GM08714 (cell line): ENCODE measurements around the gene TRAPPC6A.

Experiments
- H3K4me3 ChIP-seq: fragments of 200-500 bp; sonication (Bioruptor generic); 2 replicates; pipeline ENCODE4 v1.5.1; 2014; ENCODE audit warnings: mild to moderate bottlenecking, low read length, inconsistent platforms
- ZNF274 ChIP-seq: IDR thresholded peaks from 2 replicates; pipeline ENCODE4 v1.6.1; 2012; ENCODE audit warnings: mild to moderate bottlenecking, low read depth, low read length

The TRAPPC6A gene

DNA sequence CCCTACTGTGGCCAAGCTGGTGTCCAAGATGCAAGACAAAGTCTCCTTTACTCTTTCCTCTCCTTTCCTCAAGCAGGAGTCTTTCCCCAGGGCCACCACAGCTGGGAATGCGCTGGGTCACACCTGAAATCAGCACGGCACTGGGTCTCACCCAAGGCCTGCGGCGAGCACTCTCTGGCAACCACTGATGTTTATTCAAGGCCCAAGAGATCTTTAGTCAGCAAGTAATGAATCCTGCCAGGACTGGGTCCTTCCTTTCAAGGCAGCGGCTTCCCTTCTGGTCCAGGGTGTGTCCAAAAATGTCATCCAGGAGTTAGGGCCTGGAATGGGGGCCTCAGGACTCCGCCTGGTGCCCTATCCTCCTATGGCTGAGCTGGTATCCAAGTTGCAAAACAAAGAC is 24.6 kb upstream of the TRAPPC6A start:
- no peak for TF ChIP-seq ZNF274
- H3K4me3 ChIP-seq = no peak overlapping the region

DNA sequence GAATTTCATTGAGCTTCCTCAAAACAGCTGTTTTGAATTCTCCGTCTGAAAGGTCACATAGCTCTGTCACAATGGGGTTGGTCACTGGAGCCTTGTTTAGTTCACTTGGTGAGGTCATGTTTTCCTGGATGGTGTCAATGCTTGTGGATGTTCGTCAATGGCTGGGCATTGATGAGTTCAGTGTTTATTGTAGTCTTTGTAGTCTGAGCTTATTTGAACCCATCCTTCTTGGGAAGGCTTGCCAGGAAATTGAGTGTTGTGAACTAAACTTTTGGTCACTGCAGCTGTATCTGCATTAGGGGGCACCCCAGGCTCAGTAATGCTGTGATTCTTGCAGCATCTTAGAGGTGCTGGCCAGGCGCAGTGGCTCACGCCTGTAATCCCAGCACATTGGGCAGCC is 22.5 kb upstream of the TRAPPC6A start:
- no peak overlapping the region for H3K4me3 ChIP-seq
- no peak for TF ChIP-seq ZNF274

DNA sequence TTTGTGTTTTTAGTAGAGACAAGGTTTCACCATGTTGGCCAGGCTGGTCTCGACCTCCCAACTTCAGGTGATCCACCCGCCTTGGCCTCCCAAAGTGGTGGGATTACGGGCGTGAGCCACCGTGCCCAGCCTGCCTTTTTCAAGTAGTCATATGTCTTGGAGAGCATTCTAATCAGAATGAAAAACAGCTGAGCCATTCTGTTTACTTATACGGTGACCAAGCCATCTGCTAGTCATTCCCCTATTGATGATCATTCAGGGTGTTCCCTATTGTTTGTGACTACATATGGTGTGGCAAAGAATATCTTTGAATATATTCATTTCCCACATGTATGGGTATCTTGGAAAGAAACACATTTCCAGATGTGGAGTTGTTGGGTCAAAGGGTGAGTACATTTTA is 17.7 kb upstream of the TRAPPC6A start:
- no peak for TF ChIP-seq ZNF274
- H3K4me3 ChIP-seq = no peak overlapping the region

DNA sequence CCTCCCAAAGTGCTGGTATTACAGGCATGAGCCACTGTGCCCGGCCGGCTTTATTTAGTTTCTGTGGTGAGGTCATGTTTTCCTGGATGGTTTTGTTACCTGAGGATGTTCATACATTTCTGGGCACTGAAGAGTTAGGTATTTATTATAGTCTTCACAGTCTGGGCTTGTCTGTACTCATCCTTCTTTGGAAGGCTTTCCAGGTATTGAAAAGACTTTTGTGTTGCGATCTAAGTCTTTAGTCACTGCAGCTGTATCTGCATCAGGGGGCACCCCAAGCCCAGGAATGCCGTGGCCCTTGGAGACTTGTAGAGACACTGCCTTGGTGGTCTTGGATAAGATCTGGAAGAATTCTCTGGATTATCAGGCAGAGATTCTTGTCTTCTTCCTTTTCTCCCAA is 13.3 kb upstream of the TRAPPC6A start:
- H3K4me3 ChIP-seq = no peak overlapping the region
- TF ChIP-seq ZNF274 = no peak

DNA sequence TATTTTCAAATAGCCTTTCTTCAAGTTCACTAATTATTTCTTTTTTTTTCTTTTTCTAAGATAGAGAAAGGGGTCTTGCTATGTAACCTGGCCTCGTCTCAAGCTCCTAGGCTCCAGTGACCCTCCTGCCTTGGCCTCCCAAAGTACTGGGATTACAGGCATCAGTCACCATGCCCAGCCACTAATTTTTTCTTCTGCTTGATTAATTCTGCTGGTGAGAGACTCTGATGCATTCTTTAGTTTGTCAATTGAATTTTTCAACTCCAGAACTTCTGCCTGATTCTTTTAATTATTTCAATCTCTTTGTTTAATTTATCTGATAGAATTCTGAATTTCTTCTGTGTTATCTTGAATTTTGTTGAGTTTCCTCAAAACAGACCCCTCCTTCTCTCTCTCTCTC is 11.9 kb upstream of the TRAPPC6A start:
- TF ChIP-seq ZNF274 = no peak

DNA sequence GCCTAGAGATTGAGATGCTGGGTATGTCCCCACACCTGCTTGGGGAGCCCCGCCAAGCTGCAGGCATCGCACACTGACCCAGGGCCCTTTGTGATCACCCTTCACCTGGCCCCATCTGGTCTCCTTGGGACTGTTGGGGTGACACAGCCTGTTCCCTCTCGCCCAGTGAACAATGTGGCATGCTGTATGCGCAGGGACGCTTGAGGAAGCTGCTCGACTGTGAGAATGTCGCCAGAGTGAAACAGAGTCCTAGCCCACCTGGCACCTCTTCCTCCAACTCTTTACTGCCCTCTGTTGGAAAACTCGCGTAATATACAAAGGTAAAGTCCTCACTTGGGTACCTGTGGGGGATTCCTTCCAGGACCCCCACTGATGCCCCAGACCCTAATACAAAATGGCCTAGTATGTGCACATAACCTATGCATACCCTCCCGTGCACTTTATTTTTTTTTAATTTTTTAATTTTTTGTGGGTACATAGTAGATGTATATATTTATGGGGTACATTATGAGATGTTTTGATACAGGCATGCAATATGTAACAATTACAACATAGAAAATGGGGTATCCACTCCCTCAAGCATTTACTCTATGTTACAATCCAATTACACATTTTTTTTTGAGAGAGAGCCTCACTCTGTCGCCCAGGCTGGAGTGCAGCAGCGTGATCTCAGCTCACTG is 9.5 kb upstream of the TRAPPC6A start:
- TF ChIP-seq ZNF274 = no peak
- no peak overlapping the region for H3K4me3 ChIP-seq

More for the DNA sequence above, 11.9 kb upstream of the TRAPPC6A start:
- H3K4me3 ChIP-seq = no peak overlapping the region

DNA sequence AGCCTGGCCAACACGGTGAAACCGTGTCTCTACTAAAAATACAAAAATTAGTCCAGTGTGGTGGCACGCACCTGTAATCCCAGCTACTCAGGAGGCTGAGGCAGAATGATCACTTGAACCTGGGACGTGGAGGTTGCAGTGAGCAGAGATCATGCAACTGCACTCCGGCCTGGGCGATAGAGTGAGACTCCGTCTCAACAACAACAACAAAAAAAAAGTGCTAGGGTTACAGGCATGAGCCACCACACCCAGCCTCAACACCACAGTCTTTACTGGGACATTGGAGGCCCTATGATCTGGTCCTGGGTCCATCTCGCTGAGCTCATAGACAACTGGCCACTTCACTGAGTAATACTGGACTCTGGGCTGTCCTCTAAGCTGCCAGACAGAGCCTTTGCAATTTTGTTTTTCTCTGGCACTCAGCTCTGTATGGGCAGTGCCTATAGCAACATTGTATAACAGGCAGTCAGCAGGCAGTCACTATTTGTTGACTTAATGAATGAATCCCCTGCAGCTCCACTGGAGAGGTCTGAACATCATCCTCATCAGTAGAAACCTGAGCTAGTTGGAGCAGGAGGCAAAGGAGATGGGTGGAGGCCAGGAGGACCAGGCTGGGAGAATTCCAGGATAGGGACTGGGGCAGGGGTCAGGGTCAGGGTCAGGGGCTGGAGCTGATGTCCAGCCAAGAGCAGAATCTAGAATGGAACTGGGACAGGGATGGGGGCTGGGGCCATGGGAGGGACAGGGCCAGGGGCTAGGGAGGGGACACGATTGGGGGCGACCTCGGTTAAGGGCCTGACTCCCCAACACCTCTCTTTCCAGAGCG is 8.7 kb upstream of the TRAPPC6A start:
- no peak for TF ChIP-seq ZNF274

DNA sequence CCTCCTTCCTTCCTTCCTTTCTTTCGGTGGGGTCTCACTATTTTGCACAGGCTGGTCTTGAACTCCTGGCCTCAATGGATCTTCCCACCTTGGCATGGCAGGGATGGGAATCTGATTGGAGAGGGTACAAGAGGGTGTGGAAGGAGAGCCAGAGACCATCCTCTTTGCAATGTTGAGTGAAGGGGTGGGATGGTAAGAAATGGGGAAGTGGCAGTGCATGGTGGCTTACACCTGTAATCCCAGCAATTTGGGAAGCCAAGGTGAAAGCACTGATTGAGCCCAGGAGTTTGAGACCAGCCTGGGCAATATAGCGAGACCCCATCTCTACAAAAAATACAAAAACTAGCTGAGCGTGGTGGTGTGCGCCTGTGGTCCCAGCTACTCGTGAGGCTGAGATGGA is 6.1 kb upstream of the TRAPPC6A start:
- no peak for TF ChIP-seq ZNF274
- no peak overlapping the region for H3K4me3 ChIP-seq

More for the DNA sequence above, 8.7 kb upstream of the TRAPPC6A start:
- no peak overlapping the region for H3K4me3 ChIP-seq

DNA sequence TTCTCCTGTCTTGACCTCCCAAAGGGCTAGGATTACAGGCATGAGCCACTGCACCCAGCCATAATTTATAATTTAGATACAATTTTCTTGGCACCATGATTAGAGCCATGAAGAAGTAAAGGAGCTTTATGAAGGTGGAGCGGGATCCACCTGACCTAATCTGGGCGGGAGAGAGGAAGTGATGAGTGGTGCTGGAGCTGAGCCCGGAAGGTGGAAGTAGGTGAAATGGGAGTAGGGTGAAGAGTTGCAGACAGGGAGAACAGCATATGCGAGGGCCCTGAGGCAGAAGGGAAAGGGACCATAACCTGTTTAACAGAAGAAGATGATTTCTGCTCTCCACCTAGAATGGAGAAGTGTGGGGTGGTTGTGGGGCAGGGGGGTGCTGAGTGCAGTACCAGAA is 4.7 kb upstream of the TRAPPC6A start:
- H3K4me3 ChIP-seq = no peak overlapping the region
- no peak for TF ChIP-seq ZNF274

DNA sequence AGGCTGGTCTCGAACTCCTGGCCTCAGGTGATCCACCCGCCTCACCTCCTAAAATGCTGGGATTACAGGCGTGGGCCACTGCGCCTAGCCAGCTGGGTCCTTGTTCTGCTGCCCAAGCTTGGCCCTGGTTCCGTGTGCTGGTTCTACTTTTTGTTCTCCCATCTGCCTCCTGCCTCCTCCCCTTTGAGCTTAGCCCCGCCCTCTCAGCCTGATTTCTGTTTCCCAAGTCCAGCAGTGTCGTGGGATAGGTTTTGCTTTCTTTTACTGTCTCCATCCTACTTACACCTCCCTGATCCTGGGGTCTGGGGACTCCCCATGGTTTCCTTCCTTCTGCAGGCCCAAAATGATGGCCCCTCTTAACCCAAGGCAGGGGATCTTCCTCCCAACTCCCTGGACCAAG is 2.9 kb upstream of the TRAPPC6A start:
- no peak for TF ChIP-seq ZNF274
- no peak overlapping the region for H3K4me3 ChIP-seq

DNA sequence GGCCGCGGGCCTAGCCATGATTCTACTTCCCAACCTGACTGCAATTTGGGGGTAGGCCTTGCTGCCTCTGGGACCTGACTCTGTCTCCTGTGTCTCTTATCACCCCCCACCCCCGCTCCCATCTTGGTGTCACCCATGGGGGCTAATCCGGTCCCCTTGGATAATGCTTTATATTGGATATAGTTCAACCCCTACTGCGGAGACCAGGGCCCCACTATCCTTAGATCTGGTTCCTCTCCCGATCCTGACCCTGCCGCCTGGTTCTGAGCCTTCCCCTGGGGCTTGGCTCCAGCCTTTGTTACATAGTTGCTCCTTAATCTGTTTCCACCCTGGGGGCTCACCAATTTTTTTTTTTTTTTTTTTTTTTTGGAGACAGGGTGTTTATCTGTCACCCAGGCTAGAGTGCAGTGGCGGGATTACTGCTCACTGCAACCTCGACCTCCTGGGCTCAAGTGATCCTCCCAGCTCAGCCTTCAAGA is 1.9 kb upstream of the TRAPPC6A start:
- peak overlapping the region; percentile 68 for H3K4me3 ChIP-seq
- TF ChIP-seq ZNF274 = no peak

DNA sequence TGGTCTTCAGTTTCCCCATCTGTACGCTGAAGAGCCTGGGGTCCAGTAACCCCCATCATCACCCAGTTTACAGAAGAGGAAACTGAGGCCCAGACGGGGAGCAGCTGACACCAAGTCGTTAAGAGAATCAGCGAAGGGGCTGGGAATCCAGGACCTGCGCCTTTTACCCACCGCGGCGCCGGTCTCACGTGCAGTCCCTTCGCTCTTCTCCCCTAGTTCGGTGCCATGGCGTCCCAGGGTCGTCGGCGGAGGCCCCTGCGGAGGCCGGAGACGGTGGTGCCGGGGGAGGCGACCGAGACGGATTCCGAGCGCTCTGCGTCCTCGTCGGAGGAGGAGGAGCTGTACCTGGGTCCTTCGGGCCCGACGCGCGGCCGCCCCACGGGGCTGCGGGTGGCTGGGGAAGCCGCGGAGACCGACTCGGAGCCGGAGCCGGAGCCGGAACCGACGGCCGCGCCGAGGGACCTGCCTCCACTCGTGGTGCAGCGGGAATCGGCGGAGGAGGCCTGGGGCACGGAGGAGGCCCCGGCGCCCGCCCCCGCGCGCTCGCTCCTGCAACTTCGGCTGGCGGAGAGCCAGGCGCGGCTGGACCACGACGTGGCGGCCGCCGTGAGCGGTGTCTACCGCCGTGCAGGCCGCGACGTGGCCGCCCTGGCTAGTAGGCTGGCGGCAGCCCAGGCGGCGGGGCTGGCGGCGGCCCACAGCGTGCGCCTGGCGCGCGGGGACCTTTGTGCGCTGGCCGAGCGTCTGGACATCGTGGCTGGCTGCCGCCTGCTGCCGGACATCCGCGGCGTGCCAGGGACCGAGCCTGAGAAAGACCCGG is 1.2 kb upstream of the TRAPPC6A start:
- peak overlapping the region; percentile 68 for H3K4me3 ChIP-seq
- TF ChIP-seq ZNF274 = no peak

DNA sequence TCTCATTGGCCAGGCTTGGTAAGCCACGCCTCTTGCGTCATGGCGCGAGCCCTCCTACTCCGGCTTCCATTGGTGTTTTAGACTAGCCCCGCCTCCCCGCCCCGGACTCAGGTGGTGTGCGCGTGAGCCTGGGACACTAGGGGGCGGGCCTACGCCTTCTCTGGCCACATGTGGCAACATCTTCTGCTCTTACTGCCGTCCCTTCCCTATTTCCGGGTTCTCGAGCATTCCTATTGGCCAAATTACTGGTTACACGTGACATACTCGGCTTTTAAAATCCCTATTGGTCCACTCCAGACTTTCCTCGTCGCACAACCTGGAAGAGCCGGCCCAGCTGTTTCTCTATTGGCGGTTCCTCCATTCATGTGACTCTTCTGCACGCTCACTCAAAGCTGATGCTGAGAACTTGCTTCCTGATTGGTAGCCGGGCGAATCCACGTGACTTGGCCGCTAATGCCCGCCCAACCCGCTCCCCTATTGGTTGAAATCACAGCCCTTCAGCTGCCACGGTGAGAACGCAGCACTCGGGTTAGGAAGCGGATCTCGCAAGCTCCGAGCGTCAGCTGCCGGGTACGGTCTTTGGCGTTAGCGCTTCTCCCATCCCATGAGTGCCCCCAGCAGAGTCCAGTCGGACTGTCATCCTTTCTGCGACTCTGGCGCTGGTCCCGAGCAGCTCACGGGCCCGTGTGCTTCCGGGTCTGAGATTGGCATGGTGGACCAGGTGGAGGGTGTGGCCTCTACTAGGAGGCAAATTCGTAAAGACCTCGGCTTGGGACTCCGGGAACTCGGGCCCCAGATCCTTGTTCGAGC is 430 bp upstream of the TRAPPC6A start, which contains the start of gene BLOC1S3:
Gene BLOC1S3 (plus strand): TSS at position 523 of the 810 bp plus-strand sequence. CDS start 513 bp downstream, outside the sequence.
- TF ChIP-seq ZNF274 = no peak
- peak within 1 kb of the TSS; percentile 81 for H3K4me3 ChIP-seq

DNA sequence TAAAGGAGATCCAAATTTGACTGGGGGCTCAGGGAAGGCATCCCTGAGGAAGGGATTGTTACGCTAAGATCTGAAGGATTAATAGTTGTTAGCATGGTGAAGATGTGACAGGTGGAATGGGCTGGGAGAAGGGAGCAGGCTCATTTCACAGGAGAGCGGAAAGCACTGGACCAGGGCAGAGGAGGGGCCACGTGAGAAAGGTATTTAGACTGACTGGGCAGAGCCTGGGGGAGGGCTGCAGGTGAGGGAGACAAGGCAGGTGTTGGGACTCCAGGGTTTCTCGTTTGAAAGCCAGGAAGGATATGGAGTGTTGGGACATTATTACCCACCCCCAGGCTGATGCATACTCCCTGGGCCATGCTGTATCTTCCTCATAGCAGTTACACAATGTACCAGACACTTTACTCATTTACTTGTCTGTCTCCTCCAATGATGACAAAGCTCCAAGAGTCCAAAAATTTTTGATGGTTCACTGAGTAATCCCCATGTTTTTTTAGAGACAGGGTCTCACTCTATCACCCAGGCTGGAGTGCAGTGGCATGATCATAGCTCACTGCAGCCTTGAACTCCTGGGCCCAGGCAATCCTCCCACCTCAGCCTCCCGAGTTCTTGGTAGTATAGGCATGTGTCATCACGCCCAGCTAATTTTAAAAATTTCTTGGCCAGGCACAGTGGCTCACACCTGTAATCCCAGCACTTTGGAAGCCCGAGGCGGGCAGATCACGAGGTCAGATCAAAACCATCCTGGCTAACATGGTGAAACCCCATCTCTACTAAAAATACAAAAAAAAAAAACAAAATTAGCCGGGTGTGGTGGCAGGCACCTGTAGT is 2.3 kb downstream of the TRAPPC6A start:
- H3K4me3 ChIP-seq = no peak overlapping the region
- no peak for TF ChIP-seq ZNF274
